HepG2 (cell line): ENCODE results near the gene FAM83G. TPM values are rescaled to one million over a fixed set of nuclear protein-coding genes. Genes with fewer than 3 reads are reported as not detected.

Experiments used
- ATAC-seq: fragments of 200-7000 bp; cut with Tn5 transposase; 3 replicates; pipeline ENCODE4 v1.9.1; 2020; ENCODE audit warnings: mild to moderate bottlenecking, moderate library complexity
- BruUV-seq: library from RNA; stranded (reverse); fragments of 400-500 nt; replicated peaks from 2 replicates; lab custom pipeline; 2021; lab: Mats Ljungman, UMichigan
- CTCF ChIA-PET: fragments of 300-600 bp; formaldehyde crosslinking; extraction: SDS; loops from one replicate; lab custom pipeline; 2021; ENCODE audit warnings: low total read pairs, inconsistent platforms, low intra/inter-chr PET ratio; lab: Yijun Ruan, JAX
- POLR2A ChIA-PET: fragments of 350-600 bp; sonication (Branson Sonifier 250); formaldehyde crosslinking; loops from one replicate; lab custom pipeline; 2020; ENCODE audit warnings: antibody characterized with exemption, inconsistent platforms; lab: Yijun Ruan, JAX
- DNase-seq: peaks from one replicate; pipeline ENCODE4 v3.0.0-alpha.2; 2015; ENCODE audit warnings: low spot score
- FAIRE-seq: peaks from 3 replicates; lab custom pipeline; 2011; peaks lifted over from hg19 to GRCh38; lab: Jason Lieb, UNC
- H2AFZ ChIP-seq: one replicate; pipeline ENCODE4 v1.6.1; 2011; ENCODE audit warnings: low read length, inconsistent platforms
- H3K27ac ChIP-seq: fragments of 300-600 bp; 3 replicates; pipeline ENCODE4 v1.8.0; 2011; ENCODE audit warnings: mixed run types, mild to moderate bottlenecking, mixed read lengths, low read length, inconsistent platforms; ENCODE audit not compliant: insufficient read depth; ENCODE audit errors: extremely low read length
- H3K27me3 ChIP-seq, 2 experiments: fragments of 200-600 bp in 1 of 2; 2 replicates in 1 of 2; 3 replicates in 1 of 2; pipeline versions ENCODE4 v1.6.0 to v1.8.0; 2011; ENCODE audit warnings: low read length in 2 of 2, mild to moderate bottlenecking in 2 of 2, moderate library complexity in 2 of 2, inconsistent platforms in 1 of 2; ENCODE audit not compliant: insufficient read depth in 2 of 2, control insufficient read depth in 1 of 2
- H3K36me3 ChIP-seq, 2 experiments: fragments of 200-600 bp in 1 of 2; replicated peaks in 1 of 2; 2 replicates in 1 of 2; 3 replicates in 1 of 2; pipeline versions ENCODE4 v1.5.1 to v1.8.0; 2011; ENCODE audit warnings: low read length in 2 of 2, inconsistent platforms in 1 of 2; ENCODE audit not compliant: insufficient read depth in 2 of 2, control insufficient read depth in 1 of 2
- H3K4me1 ChIP-seq: 2 replicates; pipeline ENCODE4 v1.5.1; 2012; ENCODE audit warnings: low read length, inconsistent platforms; ENCODE audit not compliant: insufficient read depth
- H3K4me2 ChIP-seq: 2 replicates; pipeline ENCODE4 v1.6.0; 2011; ENCODE audit warnings: low read depth, low read length, inconsistent platforms
- H3K4me3 ChIP-seq, 3 experiments: fragments of 200-600 bp in 1 of 3; sonication (generic), shearing (Covaris generic) in 1 of 3; replicated peaks in 1 of 3; 2 replicates each; pipeline ENCODE4 v1.5.1; 2011 to 2016; ENCODE audit warnings: low read length in 3 of 3, inconsistent platforms in 2 of 3, low read depth in 2 of 3, mild to moderate bottlenecking in 2 of 3, control low read depth in 1 of 3, mixed read lengths in 1 of 3; ENCODE audit not compliant: insufficient read depth in 1 of 3
- H3K79me2 ChIP-seq: one replicate; pipeline ENCODE4 v1.6.1; 2011; ENCODE audit warnings: low read length, inconsistent platforms; ENCODE audit not compliant: insufficient read depth
- H3K9ac ChIP-seq: 2 replicates; pipeline ENCODE4 v1.6.0; 2011; ENCODE audit warnings: mild to moderate bottlenecking, low read depth, low read length, inconsistent platforms; ENCODE audit not compliant: insufficient read depth
- H3K9me3 ChIP-seq: 2 replicates; pipeline ENCODE4 v1.5.1; 2012; ENCODE audit warnings: mild to moderate bottlenecking, low read length
- H4K20me1 ChIP-seq: 2 replicates; pipeline ENCODE4 v1.6.0; 2011; ENCODE audit warnings: inconsistent platforms, mild to moderate bottlenecking, low read length, moderate library complexity; ENCODE audit not compliant: insufficient read depth
- KDM1A ChIP-seq: IDR thresholded peaks from 2 replicates; pipeline ENCODE4 v1.6.1; 2016; ENCODE audit warnings: missing compliant biosample characterization
- LCORL ChIP-seq, 2 experiments: fragments of 450-650 bp in 1 of 2; sonication (generic) in 1 of 2; formaldehyde crosslinking in 1 of 2; IDR thresholded peaks; 2 replicates each; pipeline versions ENCODE4 v1.5.0 to v1.6.1; 2017 to 2020; ENCODE audit warnings: antibody characterized with exemption in 1 of 2, missing genetic modification reagents in 1 of 2
- NCOA5 ChIP-seq: sonication (generic); formaldehyde crosslinking; IDR thresholded peaks from 2 replicates; pipeline ENCODE4 v1.4.0; 2020; ENCODE audit warnings: missing genetic modification reagents
- PPARG ChIP-seq: conservative IDR thresholded peaks from 2 replicates; pipeline ENCODE4 v1.6.1; 2016; ENCODE audit warnings: missing biosample characterization, missing genetic modification reagents
- RARA ChIP-seq: IDR thresholded peaks from 2 replicates; pipeline ENCODE4 v1.6.1; 2016; ENCODE audit warnings: missing genetic modification reagents, missing compliant biosample characterization
- SNAPC4 ChIP-seq: sonication (generic); formaldehyde crosslinking; IDR thresholded peaks from 2 replicates; pipeline ENCODE4 v1.4.0; 2020; ENCODE audit warnings: mild to moderate bottlenecking, missing genetic modification reagents
- ZMYM3 ChIP-seq: sonication (generic); formaldehyde crosslinking; IDR thresholded peaks from 2 replicates; pipeline ENCODE4 v1.5.1; 2020; ENCODE audit warnings: mild to moderate bottlenecking, missing genetic modification reagents
- ZNF367 ChIP-seq: sonication (generic); formaldehyde crosslinking; IDR thresholded peaks from 2 replicates; pipeline ENCODE4 v1.4.0; 2020; ENCODE audit warnings: missing genetic modification reagents, borderline replicate concordance
- ZNF414 ChIP-seq: sonication (generic); formaldehyde crosslinking; IDR thresholded peaks from 2 replicates; pipeline ENCODE4 v1.5.0; 2020; ENCODE audit warnings: missing genetic modification reagents
- ZNF501 ChIP-seq: sonication (generic); formaldehyde crosslinking; IDR thresholded peaks from 2 replicates; pipeline ENCODE4 v1.5.1; 2020; ENCODE audit warnings: mild to moderate bottlenecking, moderate library complexity, missing genetic modification reagents
- ZNF687 ChIP-seq: sonication (generic); formaldehyde crosslinking; IDR thresholded peaks from 2 replicates; pipeline ENCODE4 v1.5.1; 2020; ENCODE audit warnings: mild to moderate bottlenecking, missing genetic modification reagents, moderate library complexity
- WGBS: methylation state at CpG from one replicate; pipeline ENCODE4 v1.1.6; 2017; ENCODE audit warnings: low lambda C conversion rate; 5-methylcytosine and 5-hydroxymethylcytosine counted together
- in situ Hi-C: cut with HindIII; loops from 2 replicates; pipeline ENCODE4 v1.10.0; 2017; ENCODE audit warnings: low pct_unique_long_range_greater_than_20kb; ENCODE audit not compliant: extremely low pct_ligation_motif_present
- intact Hi-C: fragments of 100-400 bp; cut with micrococcal nuclease; formaldehyde crosslinking; loops from one replicate; pipeline ENCODE4 v1.10.0; 2022; ENCODE audit not compliant: unreplicated experiment
- polyA plus RNA-seq, 8 experiments: library from polyadenylated mRNA; depleted of rRNA in 3 of 8; stranded (reverse) in 7 of 8; unstranded in 1 of 8; fragments of >200 nt; fragmentation: Illumina TruSeq in 4 of 8; extraction: Trizol in 4 of 8; gene quantifications; 2 replicates each; pipeline versions ENCODE4 v1.2.1 to v1.2.3, GENCODE V29; 2011 to 2016; ENCODE audit warnings: low read depth in 4 of 8, missing spikeins in 1 of 8, mixed read lengths in 1 of 8; ENCODE audit not compliant: insufficient read depth in 1 of 8
- total RNA-seq, 5 experiments: library from RNA; depleted of rRNA; stranded (reverse); fragments of >200 nt; fragmentation: Illumina TruSeq; extraction: Trizol; gene quantifications; 2 replicates each; pipeline ENCODE4 v1.2.3, GENCODE V29; 2016; ENCODE audit warnings: low read depth in 1 of 5
- TF ChIP-seq, protein P1 (sequence below): IDR thresholded peaks from 2 replicates; pipeline ENCODE4 v1.6.1; 2012; ENCODE audit warnings: inconsistent platforms
- TF ChIP-seq, protein P2 (sequence below): fragments of 450-650 bp; IDR thresholded peaks from 2 replicates; pipeline ENCODE4 v1.6.1; 2016

FAM83G gene
- total and polyA plus RNA-seq, 2 of the 13 experiments (the other 11 are each of a cell fraction or from before 2014, with no cell fraction given) = 13.7 to 18.6 TPM

- intact Hi-C loops = no loop called here
- TF ChIP-seq LCORL (IDR thresholded peaks at IDR 0.05) = no peak
- TF ChIP-seq LCORL (CRISPR knock-in tag; IDR thresholded peaks at IDR 0.05) = 0 out of 2 replicates have a peak, but pooled peaks have one; percentile 36
- TF ChIP-seq, protein P1, sequence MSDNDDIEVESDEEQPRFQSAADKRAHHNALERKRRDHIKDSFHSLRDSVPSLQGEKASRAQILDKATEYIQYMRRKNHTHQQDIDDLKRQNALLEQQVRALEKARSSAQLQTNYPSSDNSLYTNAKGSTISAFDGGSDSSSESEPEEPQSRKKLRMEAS = peak; percentile 44; the same call in 1 of the 2 replicates
- TF ChIP-seq SNAPC4 (CRISPR knock-in tag) = no peak
- TF ChIP-seq PPARG (CRISPR knock-in tag) = peak; percentile 43; the same call in 1 of the 2 replicates
- TF ChIP-seq ZNF367 (CRISPR knock-in tag) = no peak
- TF ChIP-seq ZNF501 (CRISPR knock-in tag) = 0 out of 2 replicates have a peak, but pooled peaks have one; percentile 21
- TF ChIP-seq ZMYM3 (CRISPR knock-in tag) = peak; percentile 9
- TF ChIP-seq KDM1A (CRISPR knock-in tag) = 0 out of 2 replicates have a peak, but pooled peaks have one; percentile 26
- peak; percentile 11; the same call in 1 of the 2 replicates for TF ChIP-seq RARA
- TF ChIP-seq ZNF414 (CRISPR knock-in tag) = 0 out of 2 replicates have a peak, but pooled peaks have one; percentile 43
- TF ChIP-seq, protein P2, sequence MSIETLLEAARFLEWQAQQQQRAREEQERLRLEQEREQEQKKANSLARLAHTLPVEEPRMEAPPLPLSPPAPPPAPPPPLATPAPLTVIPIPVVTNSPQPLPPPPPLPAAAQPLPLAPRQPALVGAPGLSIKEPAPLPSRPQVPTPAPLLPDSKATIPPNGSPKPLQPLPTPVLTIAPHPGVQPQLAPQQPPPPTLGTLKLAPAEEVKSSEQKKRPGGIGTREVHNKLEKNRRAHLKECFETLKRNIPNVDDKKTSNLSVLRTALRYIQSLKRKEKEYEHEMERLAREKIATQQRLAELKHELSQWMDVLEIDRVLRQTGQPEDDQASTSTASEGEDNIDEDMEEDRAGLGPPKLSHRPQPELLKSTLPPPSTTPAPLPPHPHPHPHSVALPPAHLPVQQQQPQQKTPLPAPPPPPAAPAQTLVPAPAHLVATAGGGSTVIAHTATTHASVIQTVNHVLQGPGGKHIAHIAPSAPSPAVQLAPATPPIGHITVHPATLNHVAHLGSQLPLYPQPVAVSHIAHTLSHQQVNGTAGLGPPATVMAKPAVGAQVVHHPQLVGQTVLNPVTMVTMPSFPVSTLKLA = peak; percentile 32; the same call in 1 of the 2 replicates
- TF ChIP-seq ZNF687 (CRISPR knock-in tag) = peak; percentile 58
- TF ChIP-seq NCOA5 (CRISPR knock-in tag) = no peak
These were observed 40.6 kb downstream of the FAM83G start for GRCh38 chr17:18964018-18964351.

More at GRCh38 chr17:18964018-18964351, 40.6 kb downstream of the FAM83G start:
- ChIA-PET POLR2A (no interaction called here), CTCF (no interaction called here)
- DNase-seq = no peak
- H4K20me1 ChIP-seq = no peaks in the 10 kb centered on the region
- no TSS peak for BruUV-seq
- in situ Hi-C loops = no loop called here
- WGBS = 29% methylated on average over 9 of the region's 9 CpGs
- peaks cover 61% of the 10 kb centered on the region for H3K4me1 ChIP-seq
- H3K79me2 ChIP-seq = no peaks in the 10 kb centered on the region
- H3K27ac ChIP-seq = no peak overlapping the region
- H3K9ac ChIP-seq = no peak overlapping the region
- ATAC-seq = no peak
- no peak overlapping the region for H3K4me3 ChIP-seq
- no peaks in the 10 kb centered on the region for H3K36me3 ChIP-seq
- no peak overlapping the region for H3K4me2 ChIP-seq
- FAIRE-seq = no peak
- H3K27me3 ChIP-seq = peaks cover 3 to 20% of the 10 kb centered on the region in 2 experiments; a peak in 2 of 5 replicates
- no peak overlapping the region for H2AFZ ChIP-seq
- H3K9me3 ChIP-seq = no peaks in the 10 kb centered on the region
